SU-DHL-6 (cell line): Measurements from ENCODE around the gene EPB41L2.

Experiments used
- H2AFZ ChIP-seq: fragments of 200-600 bp; sonication (generic); 2 replicates; pipeline ENCODE4 v1.6.1; 2014; ENCODE audit warnings: low read depth, mild to moderate bottlenecking, moderate library complexity, mixed read lengths, antibody characterized with exemption, low read length; ENCODE audit not compliant: severe bottlenecking
- H3F3A ChIP-seq: fragments of 200-600 bp; shearing (Covaris generic); 2 replicates; pipeline ENCODE4 v1.6.0; 2016; ENCODE audit warnings: antibody characterized with exemption, mild to moderate bottlenecking; ENCODE audit not compliant: insufficient read depth
- H3K27ac ChIP-seq: fragments of 200-600 bp; sonication (generic); 2 replicates; pipeline ENCODE4 v1.5.1; 2016; ENCODE audit warnings: low read depth, mild to moderate bottlenecking, low read length, moderate library complexity, mixed read lengths
- H3K27me3 ChIP-seq: fragments of 200-600 bp; sonication (generic), shearing (Covaris generic); 2 replicates; pipeline ENCODE4 v1.6.0; 2014; ENCODE audit warnings: mild to moderate bottlenecking, low read length
- H3K36me3 ChIP-seq: fragments of 200-600 bp; sonication (generic); 2 replicates; pipeline ENCODE4 v1.6.1; 2014; ENCODE audit warnings: mild to moderate bottlenecking, low read length, mixed read lengths
- H3K4me2 ChIP-seq: fragments of 300-600, 200-600 bp; shearing (Covaris generic), sonication (generic); 2 replicates; pipeline ENCODE4 v1.6.0; 2014; ENCODE audit warnings: low read length, low read depth, mild to moderate bottlenecking; ENCODE audit not compliant: poor library complexity, severe bottlenecking
- H3K4me3 ChIP-seq: fragments of 200-600 bp; sonication (generic); 2 replicates; pipeline ENCODE4 v1.5.1; 2014; ENCODE audit warnings: antibody characterized with exemption, low read length, mild to moderate bottlenecking, mixed read lengths; ENCODE audit not compliant: insufficient read depth, poor library complexity, severe bottlenecking
- H3K79me2 ChIP-seq: fragments of 200-600 bp; sonication (generic); 2 replicates; pipeline ENCODE4 v1.6.1; 2014; ENCODE audit warnings: mild to moderate bottlenecking, low read length, moderate library complexity; ENCODE audit not compliant: insufficient read depth
- H3K9ac ChIP-seq: fragments of 200-600 bp; sonication (generic); 2 replicates; pipeline ENCODE4 v1.7.0; 2014; ENCODE audit warnings: mild to moderate bottlenecking, low read length
- H3K9me2 ChIP-seq: fragments of 200-600 bp; sonication (generic); replicated peaks from 2 replicates; pipeline ENCODE4 v1.6.1; 2014; ENCODE audit warnings: low read length; ENCODE audit not compliant: insufficient read depth
- H3K9me3 ChIP-seq: fragments of 200-600 bp; sonication (generic); 2 replicates; pipeline ENCODE4 v1.6.1; 2014; ENCODE audit warnings: low read length, mixed read lengths; ENCODE audit not compliant: insufficient read depth
- H4K20me1 ChIP-seq: fragments of 200-600 bp; sonication (generic); 2 replicates; pipeline ENCODE4 v1.6.1; 2014; ENCODE audit warnings: low read depth, mild to moderate bottlenecking, antibody characterized with exemption, low read length, moderate library complexity, mixed read lengths
- CTCF ChIP-seq: fragments of 200-600 bp; sonication (generic); IDR thresholded peaks from one replicate; pipeline ENCODE4 v1.5.1; 2017; ENCODE audit warnings: antibody characterized with exemption, mild to moderate bottlenecking, low read length, moderate library complexity; ENCODE audit not compliant: insufficient read depth, poor library complexity, severe bottlenecking
- EZH2phosphoT487 ChIP-seq: fragments of 200-600 bp; sonication (generic), shearing (Covaris generic); conservative IDR thresholded peaks from 2 replicates; pipeline ENCODE4 v1.6.1; 2018; ENCODE audit warnings: mild to moderate bottlenecking, antibody characterized with exemption, low read length, moderate library complexity, mixed read lengths

The EPB41L2 gene

GRCh38 chr6:130935978-130936377 is 127.1 kb downstream of the EPB41L2 start:
- Histone ChIP-seq H3K79me2 (no peaks in the 10 kb centered on the region), H3K27me3 (no peaks in the 10 kb centered on the region), H3K9me3 (no peaks in the 10 kb centered on the region), H3K9me2 (no peaks in the 10 kb centered on the region), H3K36me3 (no peaks in the 10 kb centered on the region), H2AFZ (no peak overlapping the region), H3K4me2 (no peak overlapping the region), H3K9ac (no peak overlapping the region), H3K27ac (no peak overlapping the region), H3F3A (no peaks in the 10 kb centered on the region), H4K20me1 (no peaks in the 10 kb centered on the region), H3K4me3 (no peak overlapping the region)
- TF ChIP-seq EZH2phosphoT487 (no peak), CTCF (no peak)

DNA sequence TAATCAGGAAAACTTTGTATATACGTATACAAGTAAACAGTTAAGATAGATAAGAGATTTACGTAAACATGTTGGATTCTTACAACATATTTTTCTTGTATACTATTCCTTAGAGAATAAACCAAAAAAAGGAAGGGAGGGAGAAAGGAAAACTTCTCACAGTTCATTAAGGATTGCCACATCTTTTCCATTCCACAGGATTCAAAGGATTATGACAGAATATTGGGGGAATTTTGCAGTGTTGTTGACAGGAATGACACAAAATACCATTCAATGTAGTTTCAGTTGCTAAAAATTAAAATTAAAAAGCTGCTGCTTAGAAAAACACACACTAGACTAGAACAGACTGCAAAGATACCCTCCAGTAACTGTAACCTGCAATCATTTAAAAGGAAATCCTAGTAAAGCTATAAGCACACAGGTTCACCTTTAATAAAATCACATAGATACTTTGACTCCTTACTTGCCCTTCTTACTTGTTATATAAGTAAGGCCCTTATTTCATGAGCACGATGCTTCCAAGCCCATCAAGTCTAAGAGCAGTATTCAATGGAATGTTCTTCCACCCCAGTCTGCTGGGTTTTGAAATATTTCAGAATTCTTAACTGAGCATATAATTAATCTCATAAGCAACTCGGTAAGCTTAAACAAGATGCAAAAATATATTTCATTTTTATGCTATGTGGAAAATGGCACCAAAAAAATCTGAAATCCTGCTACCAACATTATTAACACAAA is 128.0 kb downstream of the EPB41L2 start:
- Histone ChIP-seq H2AFZ (no peak overlapping the region), H3F3A (no peaks in the 10 kb centered on the region), H3K9ac (no peak overlapping the region), H3K9me2 (no peaks in the 10 kb centered on the region), H4K20me1 (no peaks in the 10 kb centered on the region), H3K4me3 (no peak overlapping the region), H3K79me2 (no peaks in the 10 kb centered on the region), H3K4me2 (no peak overlapping the region), H3K36me3 (no peaks in the 10 kb centered on the region), H3K27me3 (no peaks in the 10 kb centered on the region), H3K9me3 (no peaks in the 10 kb centered on the region), H3K27ac (no peak overlapping the region)
- no peak for TF ChIP-seq EZH2phosphoT487

- H3K4me2 ChIP-seq = no peak overlapping the region
- no peaks in the 10 kb centered on the region for H3K9me3 ChIP-seq
- H3K4me3 ChIP-seq = no peak overlapping the region
- H3K9me2 ChIP-seq = no peaks in the 10 kb centered on the region
- TF ChIP-seq CTCF (no peak), EZH2phosphoT487 (no peak)
- H4K20me1 ChIP-seq = no peaks in the 10 kb centered on the region
- no peaks in the 10 kb centered on the region for H3K27me3 ChIP-seq
- H3K9ac ChIP-seq = no peak overlapping the region
- no peak overlapping the region for H3K27ac ChIP-seq
- no peaks in the 10 kb centered on the region for H3K36me3 ChIP-seq
- H3K79me2 ChIP-seq = no peaks in the 10 kb centered on the region
- no peak overlapping the region for H2AFZ ChIP-seq
- H3F3A ChIP-seq = no peaks in the 10 kb centered on the region
Measured at GRCh38 chr6:130933712-130934200, 129.3 kb downstream of the EPB41L2 start.

DNA sequence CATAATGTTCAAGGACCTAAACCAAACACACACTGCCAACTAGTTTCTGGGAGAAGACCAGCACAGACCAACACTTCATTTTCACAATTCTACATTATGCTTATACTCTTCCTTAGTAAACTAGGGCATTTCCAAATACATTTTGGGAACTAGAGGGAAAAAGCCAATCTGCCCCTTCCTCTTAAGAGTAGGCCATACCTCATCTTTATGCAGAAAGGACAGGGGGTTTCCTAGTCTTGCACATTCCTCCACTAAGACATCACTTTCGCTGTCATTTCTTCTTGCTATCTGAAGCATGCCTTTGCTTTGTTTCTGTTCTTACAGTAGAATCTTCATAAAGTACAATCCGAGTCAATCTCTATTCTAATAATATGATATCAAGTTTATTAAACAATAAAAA is 130.1 kb downstream of the EPB41L2 start:
- Histone ChIP-seq H3K79me2 (no peaks in the 10 kb centered on the region), H2AFZ (no peak overlapping the region), H3K4me2 (no peak overlapping the region), H3K9me3 (no peaks in the 10 kb centered on the region), H4K20me1 (no peaks in the 10 kb centered on the region), H3K27ac (no peak overlapping the region), H3K36me3 (no peaks in the 10 kb centered on the region), H3K9me2 (no peaks in the 10 kb centered on the region), H3F3A (no peaks in the 10 kb centered on the region), H3K27me3 (no peaks in the 10 kb centered on the region), H3K9ac (no peak overlapping the region), H3K4me3 (no peak overlapping the region)
- TF ChIP-seq EZH2phosphoT487 (no peak), CTCF (no peak)
